DOHH2 (cell line): ENCODE measurements around the gene FAM107A.

Experiments
- H3F3A ChIP-seq: fragments of 200-600 bp; sonication (generic), shearing (Covaris generic); 2 replicates; pipeline ENCODE4 v1.6.0; 2016; ENCODE audit warnings: antibody characterized with exemption, mild to moderate bottlenecking; ENCODE audit not compliant: control insufficient read depth, insufficient read depth
- H3K27ac ChIP-seq: fragments of 200-600 bp; sonication (generic); 2 replicates; pipeline ENCODE4 v1.5.1; 2014; ENCODE audit warnings: low read depth, mild to moderate bottlenecking, low read length, moderate library complexity
- H3K27me3 ChIP-seq: fragments of 200-600 bp; sonication (generic); 2 replicates; pipeline ENCODE4 v1.6.1; 2014; ENCODE audit warnings: mild to moderate bottlenecking, low read length, mixed read lengths; ENCODE audit not compliant: control insufficient read depth
- H3K36me3 ChIP-seq: fragments of 200-600 bp; sonication (generic); 2 replicates; pipeline ENCODE4 v1.6.1; 2014; ENCODE audit warnings: mild to moderate bottlenecking, low read length, moderate library complexity, mixed read lengths; ENCODE audit not compliant: control insufficient read depth
- H3K4me1 ChIP-seq: fragments of 200-600 bp; sonication (generic); 2 replicates; pipeline ENCODE4 v1.6.1; 2014; ENCODE audit warnings: mild to moderate bottlenecking, low read length, mixed read lengths; ENCODE audit not compliant: control insufficient read depth
- H3K4me2 ChIP-seq: fragments of 200-600 bp; sonication (generic); 2 replicates; pipeline ENCODE4 v1.6.0; 2014; ENCODE audit warnings: mild to moderate bottlenecking, low read length, moderate library complexity
- H3K4me3 ChIP-seq: fragments of 200-600 bp; sonication (generic); 2 replicates; pipeline ENCODE4 v1.5.1; 2014; ENCODE audit warnings: mild to moderate bottlenecking, low read length, mixed read lengths
- H3K79me2 ChIP-seq: fragments of 200-600 bp; sonication (generic); 2 replicates; pipeline ENCODE4 v1.6.1; 2014; ENCODE audit warnings: mild to moderate bottlenecking, low read length, mixed read lengths; ENCODE audit not compliant: control insufficient read depth
- H3K9me2 ChIP-seq: fragments of 200-600 bp; sonication (generic); replicated peaks from 2 replicates; pipeline ENCODE4 v1.6.1; 2014; ENCODE audit warnings: mild to moderate bottlenecking, low read length, mixed read lengths; ENCODE audit not compliant: control insufficient read depth
- H3K9me3 ChIP-seq: fragments of 200-600 bp; sonication (generic); 2 replicates; pipeline ENCODE4 v1.6.1; 2014; ENCODE audit warnings: antibody characterized with exemption, low read length, mixed read lengths; ENCODE audit not compliant: control insufficient read depth, insufficient read depth
- H4K20me1 ChIP-seq: fragments of 200-600 bp; sonication (generic); 2 replicates; pipeline ENCODE4 v1.6.0; 2014; ENCODE audit warnings: low read depth, mild to moderate bottlenecking, antibody characterized with exemption, low read length, moderate library complexity; ENCODE audit not compliant: control insufficient read depth, insufficient read depth
- EZH2phosphoT487 ChIP-seq: fragments of 200-600 bp; sonication (generic); IDR thresholded peaks from 2 replicates; pipeline ENCODE4 v1.6.1; 2017; ENCODE audit warnings: borderline replicate concordance, mild to moderate bottlenecking, antibody characterized with exemption, low read length, moderate library complexity, mixed read lengths
- TF ChIP-seq, protein P1 (sequence below): fragments of 200-600 bp; sonication (generic); IDR thresholded peaks from one replicate; pipeline ENCODE4 v1.5.1; 2014; ENCODE audit warnings: antibody characterized with exemption, mild to moderate bottlenecking, low read depth, low read length; ENCODE audit not compliant: poor library complexity, severe bottlenecking

Gene FAM107A

DNA sequence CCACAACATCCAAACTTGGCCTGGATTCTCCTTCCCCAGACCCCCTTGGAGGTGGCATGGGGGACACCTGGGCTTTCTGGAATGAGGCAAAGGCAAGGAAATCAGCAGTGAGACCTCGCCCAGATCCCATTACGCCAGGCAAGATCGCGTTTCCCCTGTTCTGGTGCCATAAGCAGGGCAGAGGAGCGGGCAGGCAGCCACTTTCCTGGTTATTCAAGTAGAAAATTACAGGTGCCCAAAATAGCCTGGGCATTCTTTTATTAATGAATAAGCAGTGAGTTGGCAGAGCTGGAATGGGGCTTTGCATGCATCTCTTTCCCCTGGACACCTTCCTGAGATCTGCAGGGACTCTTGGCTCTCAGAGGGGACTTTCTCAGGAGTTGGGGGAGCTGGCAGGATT is 31.5 kb upstream of the FAM107A start:
- Histone ChIP-seq H4K20me1 (no peaks in the 10 kb centered on the region), H3K4me1 (no peaks in the 10 kb centered on the region), H3K4me2 (no peak overlapping the region), H3K4me3 (no peak overlapping the region), H3K36me3 (no peaks in the 10 kb centered on the region), H3K27me3 (peaks cover 6% of the 10 kb centered on the region; the same call in 1 of the 2 replicates), H3K9me2 (no peaks in the 10 kb centered on the region), H3K9me3 (no peaks in the 10 kb centered on the region), H3F3A (no peaks in the 10 kb centered on the region), H3K27ac (no peak overlapping the region), H3K79me2 (no peaks in the 10 kb centered on the region)
- TF ChIP-seq, protein P1, sequence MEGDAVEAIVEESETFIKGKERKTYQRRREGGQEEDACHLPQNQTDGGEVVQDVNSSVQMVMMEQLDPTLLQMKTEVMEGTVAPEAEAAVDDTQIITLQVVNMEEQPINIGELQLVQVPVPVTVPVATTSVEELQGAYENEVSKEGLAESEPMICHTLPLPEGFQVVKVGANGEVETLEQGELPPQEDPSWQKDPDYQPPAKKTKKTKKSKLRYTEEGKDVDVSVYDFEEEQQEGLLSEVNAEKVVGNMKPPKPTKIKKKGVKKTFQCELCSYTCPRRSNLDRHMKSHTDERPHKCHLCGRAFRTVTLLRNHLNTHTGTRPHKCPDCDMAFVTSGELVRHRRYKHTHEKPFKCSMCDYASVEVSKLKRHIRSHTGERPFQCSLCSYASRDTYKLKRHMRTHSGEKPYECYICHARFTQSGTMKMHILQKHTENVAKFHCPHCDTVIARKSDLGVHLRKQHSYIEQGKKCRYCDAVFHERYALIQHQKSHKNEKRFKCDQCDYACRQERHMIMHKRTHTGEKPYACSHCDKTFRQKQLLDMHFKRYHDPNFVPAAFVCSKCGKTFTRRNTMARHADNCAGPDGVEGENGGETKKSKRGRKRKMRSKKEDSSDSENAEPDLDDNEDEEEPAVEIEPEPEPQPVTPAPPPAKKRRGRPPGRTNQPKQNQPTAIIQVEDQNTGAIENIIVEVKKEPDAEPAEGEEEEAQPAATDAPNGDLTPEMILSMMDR, result no peak
- TF ChIP-seq EZH2phosphoT487, result no peak

DNA sequence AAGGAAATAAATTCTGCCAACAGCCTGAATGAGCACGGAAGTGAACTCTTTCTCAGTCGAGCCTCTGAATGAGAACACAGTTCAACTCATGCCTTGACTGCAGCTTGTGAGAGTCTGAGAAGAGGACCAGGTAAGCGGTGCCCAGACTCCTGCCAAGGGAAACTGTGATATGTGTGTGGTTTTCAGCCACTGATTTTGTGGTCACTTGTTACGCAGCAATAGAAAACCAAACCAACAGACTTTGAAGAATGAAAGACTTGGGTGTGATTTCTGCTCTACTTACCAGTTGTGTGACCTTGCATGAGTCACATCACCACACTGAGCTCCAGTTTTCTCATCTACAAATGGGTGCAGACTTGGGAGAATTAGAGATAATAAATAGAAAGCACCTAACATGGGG is 30.6 kb upstream of the FAM107A start:
- H3K4me2 ChIP-seq, result no peak overlapping the region
- no peak overlapping the region for H3K27ac ChIP-seq

DNA sequence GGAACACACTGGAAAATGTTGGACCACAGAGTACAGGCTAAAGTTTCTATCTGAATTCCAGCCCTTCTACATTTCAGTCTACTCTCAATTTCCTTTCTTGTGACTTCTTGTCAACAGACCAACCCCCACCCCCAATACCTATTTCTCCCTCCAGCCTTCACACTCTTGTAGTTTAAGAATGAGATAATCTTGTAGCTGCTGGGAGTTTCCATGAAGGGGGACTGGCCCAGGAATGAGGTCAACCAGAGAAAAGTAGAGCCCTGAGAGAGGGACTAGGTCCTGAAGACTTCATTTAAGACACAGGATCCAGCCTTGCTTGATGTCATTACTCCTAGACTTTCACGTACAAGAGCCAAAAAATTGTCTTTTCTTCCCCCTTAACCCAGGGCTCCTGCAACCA is 29.5 kb upstream of the FAM107A start:
- TF ChIP-seq, protein P1, result no peak
- TF ChIP-seq EZH2phosphoT487, result no peak
- no peak overlapping the region for H3K27ac ChIP-seq
- H3K9me3 ChIP-seq, result no peaks in the 10 kb centered on the region
- peaks cover 17% of the 10 kb centered on the region for H3K27me3 ChIP-seq
- H4K20me1 ChIP-seq, result no peaks in the 10 kb centered on the region
- no peaks in the 10 kb centered on the region for H3F3A ChIP-seq
- no peak overlapping the region for H3K4me3 ChIP-seq
- H3K79me2 ChIP-seq, result no peaks in the 10 kb centered on the region
- no peaks in the 10 kb centered on the region for H3K9me2 ChIP-seq
- H3K4me2 ChIP-seq, result no peak overlapping the region
- no peaks in the 10 kb centered on the region for H3K36me3 ChIP-seq
- H3K4me1 ChIP-seq, result no peaks in the 10 kb centered on the region

More for the DNA sequence above, 30.6 kb upstream of the FAM107A start:
- H3K79me2 ChIP-seq, result no peaks in the 10 kb centered on the region
- H3K4me1 ChIP-seq, result no peaks in the 10 kb centered on the region
- TF ChIP-seq, protein P1, result no peak
- no peaks in the 10 kb centered on the region for H3F3A ChIP-seq
- no peaks in the 10 kb centered on the region for H3K36me3 ChIP-seq
- H3K27me3 ChIP-seq, result peaks cover 14% of the 10 kb centered on the region
- H3K9me3 ChIP-seq, result no peaks in the 10 kb centered on the region
- no peaks in the 10 kb centered on the region for H4K20me1 ChIP-seq
- H3K4me3 ChIP-seq, result no peak overlapping the region
- H3K9me2 ChIP-seq, result no peaks in the 10 kb centered on the region

DNA sequence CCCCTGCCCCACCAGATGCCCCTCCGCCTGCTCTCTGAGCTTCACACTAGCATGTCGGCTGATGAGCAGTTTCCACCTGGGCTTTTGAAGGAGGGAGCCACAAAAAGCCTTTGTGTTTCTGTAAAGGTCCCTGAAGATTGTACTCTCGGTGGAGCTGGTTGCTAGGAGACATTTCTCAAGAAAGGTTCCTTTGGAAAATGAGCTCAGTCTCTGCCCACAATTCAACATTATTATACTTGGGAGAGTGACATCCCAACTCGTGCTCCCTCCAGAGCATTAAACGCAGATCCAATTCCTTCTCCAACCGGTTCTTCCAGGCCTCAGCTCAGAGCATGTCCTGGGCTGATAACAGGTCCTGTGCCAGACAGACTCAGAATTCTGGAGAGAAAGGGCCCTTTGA is 26.8 kb upstream of the FAM107A start:
- no peaks in the 10 kb centered on the region for H3K9me3 ChIP-seq
- no peaks in the 10 kb centered on the region for H4K20me1 ChIP-seq
- H3K79me2 ChIP-seq, result no peaks in the 10 kb centered on the region
- no peaks in the 10 kb centered on the region for H3F3A ChIP-seq
- no peak overlapping the region for H3K4me2 ChIP-seq
- H3K9me2 ChIP-seq, result no peaks in the 10 kb centered on the region
- peaks cover 25% of the 10 kb centered on the region for H3K27me3 ChIP-seq
- no peaks in the 10 kb centered on the region for H3K4me1 ChIP-seq
- H3K4me3 ChIP-seq, result no peak overlapping the region
- no peak overlapping the region for H3K27ac ChIP-seq
- TF ChIP-seq, protein P1, result no peak
- no peak for TF ChIP-seq EZH2phosphoT487
- no peaks in the 10 kb centered on the region for H3K36me3 ChIP-seq
